HCEC 1CT (cell line): Measurements from ENCODE around the gene BICDL1.

Experiments used
- DNase-seq: peaks from one replicate; pipeline ENCODE4 v3.0.0-alpha.2; 2017

The BICDL1 gene

DNA sequence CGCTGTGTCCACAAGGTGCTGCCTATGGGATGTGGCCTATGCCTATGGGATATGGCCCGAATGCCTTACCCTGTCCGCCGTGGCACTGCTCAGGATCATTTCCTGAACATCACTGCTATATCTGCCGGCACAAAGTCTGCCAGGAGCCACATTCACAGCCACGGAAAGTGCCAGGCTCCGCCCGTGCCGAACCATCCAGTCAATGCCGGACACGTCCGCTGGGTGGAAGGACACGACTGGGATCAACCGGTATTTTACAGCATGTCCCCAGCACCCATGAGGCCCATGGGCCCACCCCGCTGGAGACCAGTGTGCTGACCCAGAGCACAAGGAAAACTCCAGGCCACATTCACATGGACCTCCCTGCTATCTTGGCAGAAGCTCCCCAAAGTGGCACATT lies 142.1 kb downstream of the BICDL1 start:
- no peak for DNase-seq

DNA sequence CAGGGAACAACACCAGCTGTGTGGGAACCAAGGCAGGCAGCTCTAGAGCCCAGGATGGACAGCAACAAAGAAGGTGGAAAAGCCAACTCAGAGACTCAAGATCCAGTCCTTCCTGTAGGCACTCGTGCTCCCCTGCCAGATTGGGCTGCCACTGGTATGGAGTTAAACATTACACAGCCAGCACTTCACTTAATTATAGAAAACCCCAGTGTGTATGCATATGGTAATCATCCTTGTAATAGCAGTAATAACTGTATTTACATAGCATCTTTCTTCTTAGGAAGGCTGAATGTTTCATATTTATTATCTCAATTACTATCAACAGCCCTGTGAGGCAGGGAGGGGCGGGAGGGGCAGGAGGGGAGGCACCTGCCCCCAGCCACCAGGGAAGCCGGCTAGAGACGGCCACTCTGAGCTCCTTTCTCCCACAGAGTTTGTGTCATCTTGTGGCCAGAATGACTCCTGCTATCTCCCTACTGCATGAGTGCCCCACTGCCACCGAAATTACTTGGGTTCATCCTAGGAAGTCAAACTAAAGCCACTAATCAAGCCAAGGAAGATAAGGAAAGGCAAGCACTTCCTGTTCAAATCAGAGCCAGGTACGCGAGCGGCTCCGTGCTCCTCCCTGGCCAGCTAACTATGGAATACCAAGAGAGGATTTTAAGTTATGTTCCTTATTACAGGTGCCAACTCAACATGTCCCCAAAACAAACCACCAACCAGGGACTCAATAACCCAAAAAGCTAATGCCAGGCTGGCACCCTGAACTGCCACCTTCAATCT lies 143.2 kb downstream of the BICDL1 start:
- no peak for DNase-seq

- no peak for DNase-seq
Observed at GRCh38 chr12:120132863-120133385, 143.9 kb downstream of the BICDL1 start.

DNA sequence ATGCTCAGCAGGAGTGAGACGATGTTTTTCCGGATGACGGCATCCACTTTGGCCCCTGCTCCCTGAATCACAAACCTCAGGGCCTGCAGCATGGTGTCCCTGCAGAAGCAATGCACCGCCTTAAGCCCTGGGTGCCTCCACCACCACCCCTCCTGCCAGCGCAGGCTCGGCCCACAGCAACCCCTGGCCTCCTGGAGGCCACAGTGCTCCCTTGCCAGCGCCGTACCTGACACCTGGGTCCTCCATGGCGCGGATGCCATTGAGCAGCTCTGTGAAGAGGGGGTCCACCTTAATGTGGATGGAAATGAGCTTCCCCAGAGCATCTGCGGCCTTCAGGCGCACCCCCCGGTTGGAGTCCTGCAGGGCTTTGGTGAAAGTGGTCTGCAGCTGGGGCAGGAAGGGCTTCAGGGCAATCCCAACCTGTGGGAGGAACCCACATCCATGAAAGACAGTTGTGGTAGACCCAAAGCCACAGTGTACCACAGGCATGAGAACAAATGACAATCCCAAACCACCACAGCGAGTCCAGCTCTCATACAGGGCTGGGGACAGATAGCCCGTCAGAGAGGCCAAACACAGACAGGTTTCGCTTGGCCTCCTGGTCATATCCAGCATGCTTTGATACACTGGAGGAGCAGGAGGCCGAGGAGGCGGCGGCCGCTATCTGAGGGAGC lies 145.4 kb downstream of the BICDL1 start:
- no peak for DNase-seq

DNA sequence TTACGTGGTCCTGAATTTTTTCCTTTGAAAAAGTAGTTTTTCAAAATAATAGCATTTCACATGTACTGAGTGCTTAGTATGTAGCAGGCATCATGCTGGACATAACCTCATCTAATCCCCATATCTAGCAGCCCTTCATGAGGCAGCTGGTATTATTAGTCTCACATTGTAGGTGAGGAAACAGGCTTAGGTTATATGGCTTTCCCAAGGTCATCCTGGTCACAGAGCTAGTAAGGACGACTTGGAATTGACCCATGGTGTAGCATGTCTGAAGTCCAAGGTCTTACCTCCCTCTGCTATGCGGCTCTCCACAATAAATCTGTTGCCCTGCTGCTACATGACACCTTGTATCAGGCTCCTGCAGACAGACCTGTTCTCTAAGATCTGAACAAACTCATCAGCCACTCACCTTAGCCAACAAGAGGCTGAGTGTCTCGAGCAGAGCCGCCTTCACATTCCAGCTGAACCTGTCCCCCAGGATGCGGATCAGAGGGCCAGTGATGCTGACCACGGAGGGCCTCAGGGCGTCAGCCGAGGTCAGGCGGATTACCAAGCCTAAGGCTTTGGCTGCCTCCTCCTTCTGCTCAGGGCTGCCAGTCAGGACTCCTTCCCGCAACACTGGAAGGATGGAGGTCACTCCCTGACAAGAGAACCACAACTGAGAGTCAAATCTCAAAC lies 147.2 kb downstream of the BICDL1 start:
- DNase-seq: no peak

GRCh38 chr12:120137833-120138232 lies 148.8 kb downstream of the BICDL1 start:
- no peak for DNase-seq

GRCh38 chr12:120138366-120138765 lies 149.3 kb downstream of the BICDL1 start:
- no peak for DNase-seq

DNA sequence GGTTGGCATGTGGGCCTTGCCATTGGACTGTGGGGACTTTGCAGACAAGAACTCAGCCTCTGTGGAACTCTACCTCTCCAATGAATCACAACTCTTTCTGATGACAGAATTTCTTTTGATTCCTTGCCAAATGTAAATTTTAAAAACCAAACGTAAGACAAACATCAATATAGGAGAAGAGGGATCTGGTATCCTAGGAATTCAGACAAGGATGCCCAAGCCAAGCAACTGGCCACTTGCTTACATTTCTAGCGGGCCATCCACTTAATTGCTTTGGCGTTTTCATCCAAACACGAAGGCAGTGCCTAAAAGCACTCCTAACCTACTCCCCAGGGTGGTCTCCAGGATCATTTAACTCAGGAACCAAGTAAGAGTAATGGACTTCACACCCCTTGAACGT lies 150.9 kb downstream of the BICDL1 start:
- no peak for DNase-seq

DNA sequence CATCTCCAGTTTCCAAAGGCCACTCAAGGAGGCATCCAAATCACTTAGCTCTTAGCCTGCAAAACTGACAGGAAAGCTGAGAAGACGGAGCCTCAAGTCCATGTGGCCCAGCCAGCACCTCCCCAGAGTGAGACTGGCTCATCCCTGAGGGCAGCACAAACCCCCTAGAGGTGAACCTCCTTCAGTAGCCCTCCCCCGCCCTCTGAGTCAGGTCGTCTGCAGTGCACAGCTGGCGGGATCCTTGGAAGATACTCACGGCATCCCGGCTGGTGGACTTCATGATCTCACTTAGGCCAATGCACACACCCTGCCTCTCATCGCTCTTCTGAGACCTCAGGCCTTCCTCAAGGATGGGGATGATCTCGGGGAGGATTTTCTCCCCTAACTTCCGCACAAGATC lies 151.6 kb downstream of the BICDL1 start:
- DNase-seq: no peak

- DNase-seq: no peak
Observed at GRCh38 chr12:120141336-120141735, 152.3 kb downstream of the BICDL1 start.

DNA sequence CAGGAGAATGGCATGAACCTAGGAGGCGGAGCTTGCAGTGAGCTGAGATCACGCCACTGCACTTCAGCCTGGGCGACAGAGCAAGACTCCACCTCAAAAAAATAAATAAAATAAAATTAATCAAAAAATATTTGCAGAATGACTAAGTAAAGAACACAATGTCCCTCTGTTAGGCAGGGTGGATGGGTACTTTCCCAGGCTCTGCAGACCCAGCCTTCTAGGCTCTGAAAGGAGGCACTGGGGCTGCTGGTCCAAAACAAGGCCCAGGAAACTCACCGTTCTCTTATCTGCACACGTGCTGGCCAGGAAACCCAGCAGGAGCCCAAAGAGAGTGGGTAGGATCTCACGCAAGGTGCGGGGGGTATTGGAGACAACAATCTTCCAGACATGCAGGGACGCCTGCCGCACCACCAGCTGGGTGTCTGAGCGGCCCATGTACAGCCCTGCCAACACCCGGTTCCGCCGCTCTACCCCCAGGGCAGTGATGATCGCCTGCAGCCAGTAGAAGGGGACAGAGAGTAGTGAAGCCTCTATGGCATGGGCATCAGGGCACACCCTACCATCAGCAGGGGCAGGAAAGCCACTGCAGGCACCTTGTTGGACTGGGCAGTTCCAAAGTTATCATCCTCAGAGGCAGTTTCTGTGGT lies 153.3 kb downstream of the BICDL1 start:
- no peak for DNase-seq
